Lung (tissue), 12 donors: Measurements from ENCODE around the gene ADGRA3. TPM values are rescaled to one million over a fixed set of nuclear protein-coding genes. Genes with fewer than 3 reads are reported as not detected.

ENCODE experiments used
- ATAC-seq: fragments of 200-7000 bp; cut with Tn5 transposase; one replicate; pipeline ENCODE4 v1.9.1; 2020; ENCODE audit warnings: moderate number of reproducible peaks; ENCODE audit not compliant: insufficient read depth, low FRiP score
- DNase-seq, 3 donors: peaks; one replicate each; pipeline ENCODE4 v3.0.0-alpha.2; 2013 to 2017
- H3K27ac ChIP-seq, 2 donors: one replicate each; pipeline ENCODE4 v1.5.1; 2013; ENCODE audit warnings: mild to moderate bottlenecking in 2 of 2, moderate library complexity in 2 of 2, control low read depth in 1 of 2, inconsistent platforms in 1 of 2, low read depth in 1 of 2, low read length in 1 of 2
- H3K27me3 ChIP-seq, 3 donors: one replicate each; pipeline ENCODE4 v1.5.1; 2013; ENCODE audit warnings: low read length in 2 of 3; ENCODE audit not compliant: control insufficient read depth in 3 of 3, insufficient read depth in 3 of 3
- H3K36me3 ChIP-seq, 4 donors: one replicate each; pipeline ENCODE4 v1.5.1; 2013; ENCODE audit warnings: low read length in 4 of 4, mild to moderate bottlenecking in 1 of 4, moderate library complexity in 1 of 4; ENCODE audit not compliant: control insufficient read depth in 4 of 4, insufficient read depth in 4 of 4
- H3K4me1 ChIP-seq, 5 donors: one replicate each; pipeline ENCODE4 v1.5.1; 2013; ENCODE audit warnings: low read length in 5 of 5, mild to moderate bottlenecking in 2 of 5, moderate library complexity in 1 of 5; ENCODE audit not compliant: control insufficient read depth in 5 of 5, insufficient read depth in 5 of 5
- H3K4me3 ChIP-seq: one replicate; pipeline ENCODE4 v1.5.1; 2013; ENCODE audit warnings: mild to moderate bottlenecking, control low read depth, moderate library complexity
- H3K9ac ChIP-seq, 2 donors: one replicate each; pipeline ENCODE4 v1.5.1; 2013; ENCODE audit warnings: low read length in 2 of 2, control low read depth in 1 of 2; ENCODE audit not compliant: insufficient read depth in 1 of 2
- H3K9me3 ChIP-seq, 4 donors: one replicate each; pipeline ENCODE4 v1.5.1; 2013; ENCODE audit warnings: low read length in 3 of 4, mild to moderate bottlenecking in 1 of 4, moderate library complexity in 1 of 4; ENCODE audit not compliant: control insufficient read depth in 4 of 4, insufficient read depth in 3 of 4
- WGBS, 2 donors: extraction: QIAGEN DNeasy Blood & Tissue Kit; methylation state at CpG; one replicate each; pipeline ENCODE4 v1.1.7; 2013; 5-methylcytosine and 5-hydroxymethylcytosine counted together
- polyA plus RNA-seq, 2 donors: library from polyadenylated mRNA; stranded (reverse); fragments of 200-250 nt; gene quantifications; one replicate each; pipeline ENCODE4 v1.2.1, GENCODE V29; 2013
- total RNA-seq, 2 donors: library from RNA; depleted of rRNA in 1 of 2; stranded (reverse); fragments of >200 nt in 1 of 2; gene quantifications; one replicate each; pipeline ENCODE4 v1.2.1, GENCODE V29; 2014 to 2021
- TF ChIP-seq, protein P1 (sequence below): IDR thresholded peaks from 2 replicates; pipeline ENCODE4 v1.5.1; 2012; ENCODE audit warnings: mild to moderate bottlenecking; ENCODE audit errors: control extremely low read depth, extremely low read depth
- donor health status: control.
- donor health status: control.
- donor health status: Bipolar disorder and iron deficiency.
- donor health status: healthy.
- donor health status: DM: yes; HTN: yes; CAD: no.

ADGRA3 gene
- total and polyA plus RNA-seq, 4 donors = 6.6 to 62.8 (median 11.9) TPM

DNA sequence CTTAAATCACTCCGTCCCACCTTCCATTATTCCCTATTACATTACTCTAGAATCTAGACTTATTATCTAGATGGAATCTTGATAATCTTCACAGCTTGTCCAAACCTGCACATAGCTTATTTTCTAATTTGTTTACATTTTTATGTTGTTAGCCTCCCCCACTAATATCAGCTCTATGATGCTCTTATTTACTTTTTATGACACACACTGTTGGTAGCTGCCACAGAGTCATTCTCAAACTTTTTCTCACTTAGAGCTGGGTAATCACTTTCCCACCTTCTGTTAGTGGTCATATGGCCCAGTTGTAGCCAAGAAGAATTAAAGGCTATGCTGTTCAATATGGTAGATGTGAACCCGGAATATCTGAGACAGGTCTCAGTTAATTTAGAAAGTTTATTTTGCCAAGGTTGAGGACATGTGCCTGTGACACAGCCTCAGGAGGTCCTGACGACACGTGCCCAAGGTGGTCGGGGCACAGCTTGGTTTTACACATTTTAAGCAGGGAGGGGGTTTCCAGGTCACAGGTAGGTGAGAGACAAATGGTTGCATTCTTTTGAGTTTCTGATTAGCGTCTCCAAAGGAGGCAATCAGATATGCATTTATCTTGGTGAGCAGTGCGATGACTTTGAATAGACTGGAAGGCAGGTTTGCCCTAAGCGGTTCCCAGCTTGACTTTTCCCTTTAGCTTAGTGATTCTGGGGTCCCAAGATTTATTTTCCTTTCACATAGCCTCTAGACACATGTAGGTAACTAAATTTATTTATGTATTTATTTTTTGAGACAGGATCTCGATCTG lies 7.0 kb upstream of the ADGRA3 start:
- ATAC-seq (no peak), DNase-seq (no peak)
- Histone ChIP-seq H3K9ac (no peak overlapping the region), H3K36me3 (no peaks in the 10 kb centered on the region), H3K4me3 (no peak overlapping the region), H3K27me3 (no peaks in the 10 kb centered on the region), H3K9me3 (no peaks in the 10 kb centered on the region), H3K27ac (no peak overlapping the region), H3K4me1 (peaks cover 0 to 2% (median 0%) of the 10 kb centered on the region in 5 donors)
- WGBS, 2 donors = 81 to 85% methylated on average over 9 of the region's 9 CpGs
- TF ChIP-seq, protein P1, sequence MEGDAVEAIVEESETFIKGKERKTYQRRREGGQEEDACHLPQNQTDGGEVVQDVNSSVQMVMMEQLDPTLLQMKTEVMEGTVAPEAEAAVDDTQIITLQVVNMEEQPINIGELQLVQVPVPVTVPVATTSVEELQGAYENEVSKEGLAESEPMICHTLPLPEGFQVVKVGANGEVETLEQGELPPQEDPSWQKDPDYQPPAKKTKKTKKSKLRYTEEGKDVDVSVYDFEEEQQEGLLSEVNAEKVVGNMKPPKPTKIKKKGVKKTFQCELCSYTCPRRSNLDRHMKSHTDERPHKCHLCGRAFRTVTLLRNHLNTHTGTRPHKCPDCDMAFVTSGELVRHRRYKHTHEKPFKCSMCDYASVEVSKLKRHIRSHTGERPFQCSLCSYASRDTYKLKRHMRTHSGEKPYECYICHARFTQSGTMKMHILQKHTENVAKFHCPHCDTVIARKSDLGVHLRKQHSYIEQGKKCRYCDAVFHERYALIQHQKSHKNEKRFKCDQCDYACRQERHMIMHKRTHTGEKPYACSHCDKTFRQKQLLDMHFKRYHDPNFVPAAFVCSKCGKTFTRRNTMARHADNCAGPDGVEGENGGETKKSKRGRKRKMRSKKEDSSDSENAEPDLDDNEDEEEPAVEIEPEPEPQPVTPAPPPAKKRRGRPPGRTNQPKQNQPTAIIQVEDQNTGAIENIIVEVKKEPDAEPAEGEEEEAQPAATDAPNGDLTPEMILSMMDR = no peak

DNA sequence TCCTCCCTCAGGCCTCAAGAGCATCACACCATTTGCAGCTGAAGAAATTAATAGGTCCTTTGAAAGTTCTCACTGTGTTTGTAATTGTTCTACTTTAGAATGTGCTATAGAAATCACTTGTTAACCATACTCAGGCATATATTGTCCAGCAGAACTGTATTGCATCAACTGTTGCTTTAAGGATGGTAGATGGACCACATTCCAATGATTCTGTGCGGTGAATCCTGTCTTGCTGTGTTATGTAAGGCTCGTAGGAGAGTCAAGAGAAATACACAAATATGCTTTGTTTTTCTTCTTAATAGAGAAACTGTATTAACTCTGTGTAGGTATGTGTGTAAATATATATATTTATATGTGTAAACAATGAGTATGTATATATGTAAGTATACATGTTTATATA lies 6.3 kb upstream of the ADGRA3 start:
- TF ChIP-seq, protein P1 = no peak
- DNase-seq = no peak
- Histone ChIP-seq H3K27ac (no peak overlapping the region), H3K9me3 (no peaks in the 10 kb centered on the region), H3K4me3 (no peak overlapping the region), H3K27me3 (no peaks in the 10 kb centered on the region), H3K4me1 (peaks cover 0 to 2% (median 0%) of the 10 kb centered on the region in 5 donors), H3K36me3 (no peaks in the 10 kb centered on the region), H3K9ac (no peak overlapping the region)
- ATAC-seq = no peak
- WGBS, 2 donors = 75 to 80% methylated on average over 2 of the region's 2 CpGs

DNA sequence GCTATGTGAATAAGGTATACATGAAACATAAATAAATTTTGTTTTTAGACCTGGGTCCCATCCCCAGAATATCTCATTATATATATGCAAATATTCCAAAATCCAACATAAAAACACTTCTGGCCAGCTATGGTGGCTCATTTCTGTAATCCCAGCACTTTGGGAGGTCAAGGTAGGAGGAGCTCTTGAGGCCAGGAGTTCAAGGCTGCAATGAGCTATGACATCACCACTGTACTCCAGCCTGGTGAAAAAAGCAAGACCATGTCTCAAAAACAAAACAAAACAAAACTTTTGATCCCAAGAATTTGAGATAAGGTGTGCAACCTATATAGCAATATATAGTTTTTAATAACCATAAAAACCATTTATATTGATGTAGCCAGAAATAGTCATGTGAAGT lies 5.4 kb upstream of the ADGRA3 start:
- H3K4me3 ChIP-seq = no peak overlapping the region
- no peaks in the 10 kb centered on the region for H3K36me3 ChIP-seq
- H3K27ac ChIP-seq = no peak overlapping the region
- ATAC-seq (no peak), DNase-seq (no peak)
- H3K9me3 ChIP-seq = no peaks in the 10 kb centered on the region
- no peak overlapping the region for H3K9ac ChIP-seq
- peaks cover 0 to 2% (median 0%) of the 10 kb centered on the region in 5 donors for H3K4me1 ChIP-seq
- TF ChIP-seq, protein P1 = no peak
- no peaks in the 10 kb centered on the region for H3K27me3 ChIP-seq
